HEK293 (cell line): ENCODE measurements around the gene ZEB2.

Experiments
- GLI2 ChIP-seq: fragments of 450-650 bp; formaldehyde crosslinking; IDR thresholded peaks from 2 replicates; pipeline ENCODE4; 2017; ENCODE audit warnings: missing biosample characterization, missing genetic modification characterization, low read depth, borderline replicate concordance
- IKZF3 ChIP-seq: fragments of 450-650 bp; IDR thresholded peaks from 2 replicates; pipeline ENCODE4 v1.5.0; 2018; ENCODE audit warnings: missing biosample characterization, mild to moderate bottlenecking, missing genetic modification characterization, moderate library complexity
- KLF16 ChIP-seq: fragments of 450-650 bp; formaldehyde crosslinking; IDR thresholded peaks from 2 replicates; pipeline ENCODE4 v1.5.1; 2017; ENCODE audit warnings: missing biosample characterization, missing genetic modification characterization
- KLF9 ChIP-seq: fragments of 450-650 bp; formaldehyde crosslinking; IDR thresholded peaks from 2 replicates; pipeline ENCODE4 v1.5.1; 2016; ENCODE audit warnings: missing biosample characterization, missing genetic modification characterization, low read depth
- OVOL3 ChIP-seq: fragments of 450-650 bp; formaldehyde crosslinking; IDR thresholded peaks from 2 replicates; pipeline ENCODE4 v1.5.1; 2016; ENCODE audit warnings: missing biosample characterization, missing genetic modification characterization
- SCRT2 ChIP-seq: fragments of 450-650 bp; formaldehyde crosslinking; IDR thresholded peaks from 2 replicates; pipeline ENCODE4 v1.5.1; 2016; ENCODE audit warnings: missing biosample characterization, missing genetic modification characterization
- SETDB1 ChIP-seq: IDR thresholded peaks from one replicate; pipeline ENCODE4 v1.6.1; 2017; ENCODE audit warnings: mild to moderate bottlenecking, low read length, moderate library complexity, mixed read lengths; ENCODE audit not compliant: insufficient read length
- ZBTB48 ChIP-seq: fragments of 450-650 bp; formaldehyde crosslinking; IDR thresholded peaks from 2 replicates; pipeline ENCODE4 v1.5.1; 2016; ENCODE audit warnings: missing biosample characterization, missing genetic modification characterization
- ZFHX2 ChIP-seq: fragments of 450-650 bp; formaldehyde crosslinking; conservative IDR thresholded peaks from 2 replicates; pipeline ENCODE4 v1.5.1; 2016; ENCODE audit warnings: missing biosample characterization, missing genetic modification characterization
- ZIC2 ChIP-seq: fragments of 450-650 bp; formaldehyde crosslinking; IDR thresholded peaks from 2 replicates; pipeline ENCODE4 v1.5.1; 2016; ENCODE audit warnings: missing biosample characterization, missing genetic modification characterization
- ZNF138 ChIP-seq: fragments of 450-650 bp; formaldehyde crosslinking; IDR thresholded peaks from 2 replicates; pipeline ENCODE4 v1.5.1; 2016; ENCODE audit warnings: missing biosample characterization, missing genetic modification characterization, borderline replicate concordance
- ZNF239 ChIP-seq: fragments of 450-650 bp; formaldehyde crosslinking; IDR thresholded peaks from 2 replicates; pipeline ENCODE4 v1.5.1; 2016; ENCODE audit warnings: missing biosample characterization, missing genetic modification characterization
- ZNF335 ChIP-seq: fragments of 450-650 bp; formaldehyde crosslinking; conservative IDR thresholded peaks from 2 replicates; pipeline ENCODE4 v1.5.1; 2016; ENCODE audit warnings: missing biosample characterization, missing genetic modification characterization
- ZNF341 ChIP-seq: fragments of 450-650 bp; formaldehyde crosslinking; IDR thresholded peaks from 2 replicates; pipeline ENCODE4; 2016; ENCODE audit warnings: low read depth, missing biosample characterization, missing genetic modification characterization
- ZNF354C ChIP-seq: fragments of 450-650 bp; formaldehyde crosslinking; IDR thresholded peaks from 2 replicates; pipeline ENCODE4 v1.5.1; 2016; ENCODE audit warnings: missing biosample characterization, missing genetic modification characterization, low read depth, borderline replicate concordance
- ZNF366 ChIP-seq: fragments of 450-650 bp; formaldehyde crosslinking; conservative IDR thresholded peaks from 2 replicates; pipeline ENCODE4 v1.5.1; 2016; ENCODE audit warnings: missing biosample characterization, missing genetic modification characterization
- ZNF548 ChIP-seq: fragments of 450-650 bp; formaldehyde crosslinking; IDR thresholded peaks from 2 replicates; pipeline ENCODE4 v1.5.1; 2016; ENCODE audit warnings: missing biosample characterization, missing genetic modification characterization
- ZNF610 ChIP-seq: fragments of 450-650 bp; formaldehyde crosslinking; IDR thresholded peaks from 2 replicates; pipeline ENCODE4 v1.5.1; 2016; ENCODE audit warnings: missing biosample characterization, missing genetic modification characterization, borderline replicate concordance
- ZNF629 ChIP-seq: fragments of 450-650 bp; formaldehyde crosslinking; IDR thresholded peaks from 2 replicates; pipeline ENCODE4 v1.5.1; 2017; ENCODE audit warnings: missing biosample characterization, missing genetic modification characterization
- ZNF843 ChIP-seq: fragments of 450-650 bp; formaldehyde crosslinking; IDR thresholded peaks from 2 replicates; pipeline ENCODE4 v1.5.1; 2016; ENCODE audit warnings: missing biosample characterization, missing genetic modification characterization
- TF ChIP-seq, protein P1 (sequence below): fragments of 450-650 bp; formaldehyde crosslinking; IDR thresholded peaks from 2 replicates; pipeline ENCODE4 v1.5.1; 2017; ENCODE audit warnings: missing biosample characterization, missing genetic modification characterization
- TF ChIP-seq, protein P2 (sequence below): fragments of 450-650 bp; formaldehyde crosslinking; IDR thresholded peaks from 2 replicates; pipeline ENCODE4 v1.5.1; 2017; ENCODE audit warnings: missing biosample characterization, missing genetic modification characterization
- TF ChIP-seq, protein P3 (sequence below): fragments of 450-650 bp; IDR thresholded peaks from 2 replicates; pipeline ENCODE4 v1.5.1; 2018; ENCODE audit warnings: missing biosample characterization, mild to moderate bottlenecking, missing genetic modification characterization
- TF ChIP-seq, protein P4 (sequence below): fragments of 450-650 bp; formaldehyde crosslinking; IDR thresholded peaks from 2 replicates; pipeline ENCODE4 v1.5.1; 2016; ENCODE audit warnings: missing biosample characterization, missing genetic modification characterization
- TF ChIP-seq, protein P5 (sequence below): fragments of 450-650 bp; formaldehyde crosslinking; IDR thresholded peaks from 2 replicates; pipeline ENCODE4 v1.5.1; 2016; ENCODE audit warnings: missing biosample characterization, missing genetic modification characterization, borderline replicate concordance

Gene ZEB2

DNA sequence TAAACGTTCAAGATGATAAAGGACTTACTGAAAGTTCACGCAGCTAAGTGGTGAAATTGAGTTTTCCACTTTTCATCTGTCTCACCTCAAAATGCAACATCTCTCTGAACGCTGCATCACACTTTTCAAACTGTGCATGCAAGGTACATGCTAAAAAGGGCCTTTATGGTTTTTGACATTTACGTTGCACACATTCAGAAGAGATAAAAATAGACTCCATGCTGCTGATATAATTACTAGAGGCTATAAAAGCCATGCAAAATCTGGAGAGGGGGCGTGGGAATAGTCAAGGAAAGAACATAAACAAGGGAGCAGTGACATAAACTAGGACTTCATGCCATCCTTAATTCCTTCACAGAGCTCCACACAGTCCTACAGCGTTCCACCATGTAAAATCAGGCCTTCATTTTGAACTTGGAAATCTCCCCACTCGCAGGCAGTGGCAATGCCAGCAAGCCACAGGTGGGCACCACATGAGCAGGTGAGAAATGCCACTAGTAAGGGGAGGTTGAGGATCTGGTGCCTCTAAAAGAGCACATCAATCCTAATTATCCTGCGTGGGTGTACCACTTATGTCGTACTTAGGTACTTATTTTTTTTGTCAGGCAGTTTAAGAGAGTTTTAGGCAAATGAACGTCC, 71.4 kb downstream of the ZEB2 start (continued):
- TF ChIP-seq ZIC2 (tag by site-specific recombination) (0 out of 2 replicates have a peak, but pooled peaks have one; percentile 6), GLI2 (tag by site-specific recombination) (no peak), OVOL3 (tag by site-specific recombination) (no peak), ZBTB48 (tag by site-specific recombination) (no peak), ZNF354C (tag by site-specific recombination) (no peak), IKZF3 (tag by site-specific recombination) (peak; percentile 46; the same call in 1 of the 2 replicates), ZNF239 (no peak), ZNF629 (tag by site-specific recombination) (no peak), KLF16 (tag by site-specific recombination) (no peak), ZNF341 (tag by site-specific recombination) (no peak), KLF9 (tag by site-specific recombination) (no peak), ZNF548 (tag by site-specific recombination) (no peak), ZNF366 (tag by site-specific recombination) (no peak), ZFHX2 (tag by site-specific recombination) (no peak; the same call in 1 of the 2 replicates), SCRT2 (tag by site-specific recombination) (peak; percentile 85), SETDB1 (no peak), ZNF138 (no peak), ZNF610 (tag by site-specific recombination) (no peak), ZNF843 (tag by site-specific recombination) (peak; percentile 59; the same call in 1 of the 2 replicates), ZNF335 (tag by site-specific recombination) (no peak; the same call in 1 of the 2 replicates)
- TF ChIP-seq, protein P1, sequence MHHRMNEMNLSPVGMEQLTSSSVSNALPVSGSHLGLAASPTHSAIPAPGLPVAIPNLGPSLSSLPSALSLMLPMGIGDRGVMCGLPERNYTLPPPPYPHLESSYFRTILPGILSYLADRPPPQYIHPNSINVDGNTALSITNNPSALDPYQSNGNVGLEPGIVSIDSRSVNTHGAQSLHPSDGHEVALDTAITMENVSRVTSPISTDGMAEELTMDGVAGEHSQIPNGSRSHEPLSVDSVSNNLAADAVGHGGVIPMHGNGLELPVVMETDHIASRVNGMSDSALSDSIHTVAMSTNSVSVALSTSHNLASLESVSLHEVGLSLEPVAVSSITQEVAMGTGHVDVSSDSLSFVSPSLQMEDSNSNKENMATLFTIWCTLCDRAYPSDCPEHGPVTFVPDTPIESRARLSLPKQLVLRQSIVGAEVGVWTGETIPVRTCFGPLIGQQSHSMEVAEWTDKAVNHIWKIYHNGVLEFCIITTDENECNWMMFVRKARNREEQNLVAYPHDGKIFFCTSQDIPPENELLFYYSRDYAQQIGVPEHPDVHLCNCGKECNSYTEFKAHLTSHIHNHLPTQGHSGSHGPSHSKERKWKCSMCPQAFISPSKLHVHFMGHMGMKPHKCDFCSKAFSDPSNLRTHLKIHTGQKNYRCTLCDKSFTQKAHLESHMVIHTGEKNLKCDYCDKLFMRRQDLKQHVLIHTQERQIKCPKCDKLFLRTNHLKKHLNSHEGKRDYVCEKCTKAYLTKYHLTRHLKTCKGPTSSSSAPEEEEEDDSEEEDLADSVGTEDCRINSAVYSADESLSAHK (tag by site-specific recombination): no peak
- TF ChIP-seq, protein P2, sequence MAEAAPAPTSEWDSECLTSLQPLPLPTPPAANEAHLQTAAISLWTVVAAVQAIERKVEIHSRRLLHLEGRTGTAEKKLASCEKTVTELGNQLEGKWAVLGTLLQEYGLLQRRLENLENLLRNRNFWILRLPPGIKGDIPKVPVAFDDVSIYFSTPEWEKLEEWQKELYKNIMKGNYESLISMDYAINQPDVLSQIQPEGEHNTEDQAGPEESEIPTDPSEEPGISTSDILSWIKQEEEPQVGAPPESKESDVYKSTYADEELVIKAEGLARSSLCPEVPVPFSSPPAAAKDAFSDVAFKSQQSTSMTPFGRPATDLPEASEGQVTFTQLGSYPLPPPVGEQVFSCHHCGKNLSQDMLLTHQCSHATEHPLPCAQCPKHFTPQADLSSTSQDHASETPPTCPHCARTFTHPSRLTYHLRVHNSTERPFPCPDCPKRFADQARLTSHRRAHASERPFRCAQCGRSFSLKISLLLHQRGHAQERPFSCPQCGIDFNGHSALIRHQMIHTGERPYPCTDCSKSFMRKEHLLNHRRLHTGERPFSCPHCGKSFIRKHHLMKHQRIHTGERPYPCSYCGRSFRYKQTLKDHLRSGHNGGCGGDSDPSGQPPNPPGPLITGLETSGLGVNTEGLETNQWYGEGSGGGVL (tag by site-specific recombination): no peak
- TF ChIP-seq, protein P3, sequence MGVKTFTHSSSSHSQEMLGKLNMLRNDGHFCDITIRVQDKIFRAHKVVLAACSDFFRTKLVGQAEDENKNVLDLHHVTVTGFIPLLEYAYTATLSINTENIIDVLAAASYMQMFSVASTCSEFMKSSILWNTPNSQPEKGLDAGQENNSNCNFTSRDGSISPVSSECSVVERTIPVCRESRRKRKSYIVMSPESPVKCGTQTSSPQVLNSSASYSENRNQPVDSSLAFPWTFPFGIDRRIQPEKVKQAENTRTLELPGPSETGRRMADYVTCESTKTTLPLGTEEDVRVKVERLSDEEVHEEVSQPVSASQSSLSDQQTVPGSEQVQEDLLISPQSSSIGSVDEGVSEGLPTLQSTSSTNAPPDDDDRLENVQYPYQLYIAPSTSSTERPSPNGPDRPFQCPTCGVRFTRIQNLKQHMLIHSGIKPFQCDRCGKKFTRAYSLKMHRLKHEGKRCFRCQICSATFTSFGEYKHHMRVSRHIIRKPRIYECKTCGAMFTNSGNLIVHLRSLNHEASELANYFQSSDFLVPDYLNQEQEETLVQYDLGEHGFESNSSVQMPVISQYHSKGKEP (tag by site-specific recombination): peak; percentile 74; the same call in 1 of the 2 replicates
- TF ChIP-seq, protein P4, sequence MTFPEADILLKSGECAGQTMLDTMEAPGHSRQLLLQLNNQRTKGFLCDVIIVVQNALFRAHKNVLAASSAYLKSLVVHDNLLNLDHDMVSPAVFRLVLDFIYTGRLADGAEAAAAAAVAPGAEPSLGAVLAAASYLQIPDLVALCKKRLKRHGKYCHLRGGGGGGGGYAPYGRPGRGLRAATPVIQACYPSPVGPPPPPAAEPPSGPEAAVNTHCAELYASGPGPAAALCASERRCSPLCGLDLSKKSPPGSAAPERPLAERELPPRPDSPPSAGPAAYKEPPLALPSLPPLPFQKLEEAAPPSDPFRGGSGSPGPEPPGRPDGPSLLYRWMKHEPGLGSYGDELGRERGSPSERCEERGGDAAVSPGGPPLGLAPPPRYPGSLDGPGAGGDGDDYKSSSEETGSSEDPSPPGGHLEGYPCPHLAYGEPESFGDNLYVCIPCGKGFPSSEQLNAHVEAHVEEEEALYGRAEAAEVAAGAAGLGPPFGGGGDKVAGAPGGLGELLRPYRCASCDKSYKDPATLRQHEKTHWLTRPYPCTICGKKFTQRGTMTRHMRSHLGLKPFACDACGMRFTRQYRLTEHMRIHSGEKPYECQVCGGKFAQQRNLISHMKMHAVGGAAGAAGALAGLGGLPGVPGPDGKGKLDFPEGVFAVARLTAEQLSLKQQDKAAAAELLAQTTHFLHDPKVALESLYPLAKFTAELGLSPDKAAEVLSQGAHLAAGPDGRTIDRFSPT (tag by site-specific recombination): peak; percentile 49; the same call in 1 of the 2 replicates
- TF ChIP-seq, protein P5, sequence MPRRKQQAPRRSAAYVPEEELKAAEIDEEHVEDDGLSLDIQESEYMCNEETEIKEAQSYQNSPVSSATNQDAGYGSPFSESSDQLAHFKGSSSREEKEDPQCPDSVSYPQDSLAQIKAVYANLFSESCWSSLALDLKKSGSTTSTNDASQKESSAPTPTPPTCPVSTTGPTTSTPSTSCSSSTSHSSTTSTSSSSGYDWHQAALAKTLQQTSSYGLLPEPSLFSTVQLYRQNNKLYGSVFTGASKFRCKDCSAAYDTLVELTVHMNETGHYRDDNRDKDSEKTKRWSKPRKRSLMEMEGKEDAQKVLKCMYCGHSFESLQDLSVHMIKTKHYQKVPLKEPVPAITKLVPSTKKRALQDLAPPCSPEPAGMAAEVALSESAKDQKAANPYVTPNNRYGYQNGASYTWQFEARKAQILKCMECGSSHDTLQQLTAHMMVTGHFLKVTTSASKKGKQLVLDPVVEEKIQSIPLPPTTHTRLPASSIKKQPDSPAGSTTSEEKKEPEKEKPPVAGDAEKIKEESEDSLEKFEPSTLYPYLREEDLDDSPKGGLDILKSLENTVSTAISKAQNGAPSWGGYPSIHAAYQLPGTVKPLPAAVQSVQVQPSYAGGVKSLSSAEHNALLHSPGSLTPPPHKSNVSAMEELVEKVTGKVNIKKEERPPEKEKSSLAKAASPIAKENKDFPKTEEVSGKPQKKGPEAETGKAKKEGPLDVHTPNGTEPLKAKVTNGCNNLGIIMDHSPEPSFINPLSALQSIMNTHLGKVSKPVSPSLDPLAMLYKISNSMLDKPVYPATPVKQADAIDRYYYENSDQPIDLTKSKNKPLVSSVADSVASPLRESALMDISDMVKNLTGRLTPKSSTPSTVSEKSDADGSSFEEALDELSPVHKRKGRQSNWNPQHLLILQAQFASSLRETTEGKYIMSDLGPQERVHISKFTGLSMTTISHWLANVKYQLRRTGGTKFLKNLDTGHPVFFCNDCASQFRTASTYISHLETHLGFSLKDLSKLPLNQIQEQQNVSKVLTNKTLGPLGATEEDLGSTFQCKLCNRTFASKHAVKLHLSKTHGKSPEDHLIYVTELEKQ (tag by site-specific recombination): no peak
